HG02642 (cell line): ENCODE data around the gene SLC23A3.

Experiments used
- ATAC-seq: cut with Tn5 transposase; IDR thresholded peaks from one replicate; pipeline ENCODE4 v1.9.1; 2021; ENCODE audit warnings: mild to moderate bottlenecking; ENCODE audit not compliant: unreplicated experiment, poor library complexity

Gene SLC23A3

DNA sequence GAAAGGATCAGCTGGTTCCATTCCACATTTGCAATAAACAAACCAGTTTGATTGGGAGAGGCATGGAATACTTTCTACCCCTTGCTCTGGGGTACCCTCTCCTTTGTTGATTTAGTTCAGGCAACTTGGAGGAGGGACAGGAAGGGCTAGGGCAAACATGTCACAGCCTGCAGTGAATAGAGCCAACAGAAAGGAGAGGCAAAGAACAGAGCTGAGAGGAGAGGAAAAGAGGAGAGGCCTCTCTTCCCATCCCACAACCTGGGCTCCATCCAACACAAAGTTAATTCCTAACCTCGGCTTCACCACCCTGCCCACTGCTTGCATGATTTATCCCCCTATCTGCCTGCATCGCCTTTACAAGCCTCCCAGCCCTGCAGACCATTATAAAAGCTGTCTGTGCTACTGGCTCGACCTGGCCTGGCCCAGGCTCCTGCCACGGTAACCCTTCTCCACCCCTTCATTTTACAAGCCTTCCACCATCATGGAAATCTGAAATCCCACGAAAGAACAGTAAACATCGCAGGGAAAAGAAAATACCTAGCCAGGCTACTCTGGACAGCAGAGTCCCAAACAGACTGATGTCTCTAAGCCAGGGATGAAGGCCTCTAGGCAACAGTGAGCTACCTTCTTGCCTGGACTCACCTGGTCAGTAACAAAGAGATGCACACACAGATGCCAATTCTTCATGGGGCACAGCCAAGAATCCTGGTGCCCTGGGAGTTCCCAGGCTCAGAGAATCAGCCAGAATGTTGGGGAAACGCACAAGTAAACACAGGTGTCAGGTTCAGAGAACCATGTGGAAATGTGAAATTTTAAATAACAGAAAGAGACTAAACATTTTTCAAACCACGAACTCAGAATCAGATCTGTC, 52.8 kb downstream of the SLC23A3 start:
- no peak for ATAC-seq

DNA sequence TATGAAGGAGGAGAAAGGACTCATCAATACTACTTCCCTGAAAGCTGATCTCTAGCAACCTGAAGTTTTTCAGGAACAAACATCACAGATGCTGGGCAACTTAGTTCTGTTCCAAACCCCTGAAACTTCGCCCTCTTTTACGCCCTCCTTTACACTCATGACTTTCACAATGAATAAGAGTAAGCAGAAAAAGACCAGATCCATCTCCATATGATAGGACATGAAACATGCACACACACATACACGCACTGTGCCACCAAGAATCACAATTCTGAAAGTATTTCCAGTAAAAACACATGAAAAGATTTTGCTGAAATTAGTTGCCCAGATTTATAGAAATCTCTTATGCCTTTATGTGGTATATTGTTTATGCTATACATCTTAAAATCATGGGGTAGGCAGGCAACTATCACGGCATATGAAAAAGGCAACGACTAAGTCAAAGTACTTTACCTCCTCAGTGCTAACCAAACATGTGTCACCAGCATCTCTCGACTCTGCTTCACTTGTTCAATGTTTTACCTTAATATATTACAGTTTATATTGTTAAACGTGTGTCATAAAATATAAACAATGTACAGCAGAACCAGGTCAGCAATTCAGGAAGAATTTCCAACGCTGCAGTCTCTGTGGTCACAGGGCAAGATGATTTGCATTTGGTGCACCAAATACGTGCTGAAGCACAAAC, 57.0 kb downstream of the SLC23A3 start:
- no peak for ATAC-seq

DNA sequence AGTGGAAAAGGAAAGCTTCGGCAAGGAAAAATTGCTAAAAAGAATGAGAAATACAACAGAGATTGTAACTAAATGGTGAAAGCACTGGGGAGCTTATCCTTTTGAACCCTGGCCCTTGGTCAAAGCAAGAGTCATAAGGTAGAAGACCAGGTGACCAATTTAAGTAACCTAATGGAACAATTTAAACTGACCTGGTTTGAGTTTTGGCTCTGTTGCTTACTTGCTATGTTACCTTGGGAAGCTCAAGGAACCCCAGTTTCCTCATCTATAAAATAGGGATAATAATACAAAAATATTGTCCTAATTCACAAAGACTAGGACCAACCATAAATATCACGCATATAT, 57.8 kb downstream of the SLC23A3 start:
- ATAC-seq: no peak
